Ovary (tissue), 3 donors: ENCODE data around the gene PRKCQ.

ENCODE experiments used
- CTCF ChIP-seq, 3 donors: fragments of 450-650 bp in 2 of 3; fragments of 200-600 bp in 1 of 3; IDR thresholded peaks; one replicate each; pipeline versions ENCODE4 v1.5.1 to v1.8.0; 2016 to 2022; ENCODE audit warnings: antibody characterized with exemption in 3 of 3, mild to moderate bottlenecking in 1 of 3
- EP300 ChIP-seq: sonication (generic); formaldehyde crosslinking; IDR thresholded peaks from one replicate; pipeline ENCODE4 v1.6.1; 2017; ENCODE audit warnings: antibody characterized with exemption
- POLR2A ChIP-seq: fragments of 450-650 bp; IDR thresholded peaks from one replicate; pipeline ENCODE4 v1.6.1; 2017; ENCODE audit warnings: antibody characterized with exemption, mild to moderate bottlenecking, moderate library complexity
- donor health status: DM: no; HTN: no; CAD: no.

- TF ChIP-seq CTCF (IDR thresholded peaks at IDR 0.05) (no peak), POLR2A (no peak), EP300 (no peak)
These were observed 85.6 kb downstream of the PRKCQ start for GRCh38 chr10:6494442-6494819.
